Body of pancreas (tissue), 4 donors: ENCODE measurements around the gene AEN. TPM values are rescaled to one million over a fixed set of nuclear protein-coding genes. Genes with fewer than 3 reads are reported as not detected.

ENCODE experiments used
- ATAC-seq: fragments of 150-250 bp; one replicate; pipeline ENCODE4 v1.9.1; 2016
- DNase-seq, 4 donors: peaks; one replicate each; pipeline ENCODE4 v3.0.0-alpha.2; 2019
- H3K27ac ChIP-seq, 4 donors: fragments of 200-600 bp; sonication (generic); 1 replicate in 3 of 4; 2 replicates in 1 of 4; pipeline versions ENCODE4 v1.5.1 to v1.6.1; 2016 to 2019; ENCODE audit warnings: mild to moderate bottlenecking in 1 of 4, mixed read lengths in 1 of 4, moderate library complexity in 1 of 4
- H3K27me3 ChIP-seq, 2 donors: fragments of 200-600 bp; sonication (generic); one replicate each; pipeline ENCODE4 v1.6.0; 2016; ENCODE audit warnings: mild to moderate bottlenecking in 1 of 2
- H3K36me3 ChIP-seq, 2 donors: fragments of 200-600 bp; sonication (generic); replicated peaks in 1 of 2; 2 replicates each; pipeline ENCODE4 v1.5.1; 2016; ENCODE audit warnings: low read depth in 2 of 2; ENCODE audit not compliant: insufficient read depth in 1 of 2
- H3K4me1 ChIP-seq: fragments of 200-600 bp; sonication (generic); one replicate; pipeline ENCODE4 v1.6.0; 2016
- H3K4me3 ChIP-seq, 2 donors: fragments of 200-600 bp; sonication (generic); 1 replicate in 1 of 2; 2 replicates in 1 of 2; pipeline ENCODE4 v1.5.1; 2016 to 2019
- H3K9me3 ChIP-seq, 3 donors: fragments of 200-600 bp; sonication (generic); 1 replicate in 2 of 3; 2 replicates in 1 of 3; pipeline ENCODE4 v1.5.1; 2016
- POLR2A ChIP-seq, 3 donors: fragments of 450-650 bp; IDR thresholded peaks; one replicate each; pipeline ENCODE4 v1.6.1; 2016; ENCODE audit warnings: antibody characterized with exemption in 3 of 3, mild to moderate bottlenecking in 2 of 3
- WGBS, 2 donors: methylation state at CpG; one replicate each; pipeline ENCODE4 v1.1.5; 2017; 5-methylcytosine and 5-hydroxymethylcytosine counted together
- intact Hi-C: fragments of 100-400 bp; cut with DNase I; formaldehyde crosslinking; loops from one replicate; pipeline ENCODE4 v1.15.1; 2023
- total RNA-seq, 2 donors: library from RNA; depleted of rRNA; stranded (reverse); fragments of >200 nt; gene quantifications; one replicate each; pipeline ENCODE4 v1.1.0, GENCODE V29; 2016
- TF ChIP-seq, protein P1 (sequence below), 7 experiments: fragments of 450-650 bp in 4 of 7; fragments of 200-600 bp in 3 of 7; sonication (generic) in 3 of 7; IDR thresholded peaks; one replicate each; pipeline ENCODE4 v1.5.1; 2016 to 2019; ENCODE audit warnings: antibody characterized with exemption in 7 of 7

The AEN gene
- total RNA-seq, 2 donors from 2014 or later = 20.4 to 23.3 TPM

DNA sequence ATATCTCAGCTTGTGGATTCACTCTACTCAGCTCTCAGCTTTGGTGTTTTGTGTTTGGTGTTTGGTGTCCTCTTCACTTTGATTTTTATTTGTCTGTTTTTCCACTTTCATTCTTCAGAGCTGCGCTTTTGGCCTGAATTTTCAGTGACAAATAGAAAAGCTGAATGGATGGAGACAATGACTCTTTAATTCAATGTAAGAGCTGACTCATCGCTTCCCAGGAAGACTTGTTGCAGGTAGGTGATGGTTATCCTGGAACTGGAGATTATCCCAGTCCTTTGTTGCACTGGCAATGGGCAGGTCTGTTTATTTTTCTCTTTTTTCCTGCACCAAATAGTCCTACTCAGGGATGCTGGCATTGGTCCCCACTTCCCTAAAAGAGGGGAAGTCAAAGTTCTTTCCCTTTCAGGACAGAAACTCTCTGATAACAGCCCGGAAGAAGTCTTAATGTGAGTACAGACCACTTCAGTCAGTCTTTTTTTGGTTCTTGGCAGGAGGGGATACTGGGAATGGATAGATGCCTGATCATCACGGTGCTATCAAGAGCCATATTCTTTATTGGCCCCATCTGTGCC lies 12.4 kb upstream of the AEN start:
- H3K4me1 ChIP-seq = peaks cover 24% of the 10 kb centered on the region
- no peaks in the 10 kb centered on the region for H3K36me3 ChIP-seq
- DNase-seq (no peak), ATAC-seq (no peak)
- H3K27me3 ChIP-seq = peaks cover 0 to 33% of the 10 kb centered on the region in 2 donors
- intact Hi-C loops = no loop called here
- H3K4me3 ChIP-seq = no peak overlapping the region
- no peak for TF ChIP-seq POLR2A (IDR thresholded peaks at IDR 0.05)
- TF ChIP-seq, protein P1, sequence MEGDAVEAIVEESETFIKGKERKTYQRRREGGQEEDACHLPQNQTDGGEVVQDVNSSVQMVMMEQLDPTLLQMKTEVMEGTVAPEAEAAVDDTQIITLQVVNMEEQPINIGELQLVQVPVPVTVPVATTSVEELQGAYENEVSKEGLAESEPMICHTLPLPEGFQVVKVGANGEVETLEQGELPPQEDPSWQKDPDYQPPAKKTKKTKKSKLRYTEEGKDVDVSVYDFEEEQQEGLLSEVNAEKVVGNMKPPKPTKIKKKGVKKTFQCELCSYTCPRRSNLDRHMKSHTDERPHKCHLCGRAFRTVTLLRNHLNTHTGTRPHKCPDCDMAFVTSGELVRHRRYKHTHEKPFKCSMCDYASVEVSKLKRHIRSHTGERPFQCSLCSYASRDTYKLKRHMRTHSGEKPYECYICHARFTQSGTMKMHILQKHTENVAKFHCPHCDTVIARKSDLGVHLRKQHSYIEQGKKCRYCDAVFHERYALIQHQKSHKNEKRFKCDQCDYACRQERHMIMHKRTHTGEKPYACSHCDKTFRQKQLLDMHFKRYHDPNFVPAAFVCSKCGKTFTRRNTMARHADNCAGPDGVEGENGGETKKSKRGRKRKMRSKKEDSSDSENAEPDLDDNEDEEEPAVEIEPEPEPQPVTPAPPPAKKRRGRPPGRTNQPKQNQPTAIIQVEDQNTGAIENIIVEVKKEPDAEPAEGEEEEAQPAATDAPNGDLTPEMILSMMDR (IDR thresholded peaks at IDR 0.05) = no peak
- H3K27ac ChIP-seq = no peak overlapping the region
- H3K9me3 ChIP-seq = no peaks in the 10 kb centered on the region
- 66 to 76% methylated on average over 4 of the region's 4 CpGs for WGBS, 2 donors

DNA sequence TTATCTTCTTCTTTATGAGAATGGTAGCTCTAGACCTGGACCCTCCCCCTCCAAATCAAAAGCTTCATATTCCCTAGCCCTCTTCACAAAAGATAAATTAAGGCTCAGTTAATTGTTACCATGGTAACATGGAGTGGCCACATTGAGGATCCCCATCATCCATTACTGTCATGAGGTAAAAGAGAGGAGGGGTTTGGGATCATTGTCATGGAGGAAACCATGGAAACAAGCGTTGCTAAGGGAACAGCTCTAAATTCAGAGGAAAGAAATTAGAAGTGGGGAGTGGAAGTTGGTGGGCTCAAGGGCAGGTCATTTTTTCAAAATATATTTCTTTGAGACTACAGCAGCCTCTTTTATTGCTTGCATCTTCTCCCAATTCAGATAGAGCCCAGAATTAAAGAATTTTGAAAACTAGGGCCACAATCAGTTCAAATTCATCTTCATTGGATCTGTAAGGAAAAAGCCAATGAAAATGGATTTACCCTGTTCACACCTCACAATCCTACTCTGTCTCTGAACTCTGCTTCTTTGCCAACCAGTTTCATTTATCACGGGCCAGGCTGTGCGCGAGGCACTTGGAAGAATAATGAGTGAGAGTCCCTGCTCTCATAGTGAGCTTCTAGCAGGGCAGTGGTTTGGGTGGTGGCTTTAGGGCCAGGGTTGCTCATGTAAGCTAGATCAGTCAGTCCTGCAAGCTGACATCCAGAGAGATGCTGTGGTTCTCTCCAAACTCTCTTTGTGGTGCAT lies 11.6 kb upstream of the AEN start:
- no peaks in the 10 kb centered on the region for H3K36me3 ChIP-seq
- H3K27ac ChIP-seq = no peak overlapping the region
- DNase-seq (no peak), ATAC-seq (no peak)
- peaks cover 0 to 28% of the 10 kb centered on the region in 2 donors for H3K27me3 ChIP-seq
- peaks cover 24% of the 10 kb centered on the region for H3K4me1 ChIP-seq
- WGBS, 2 donors = 62 to 66% methylated on average over 4 of the region's 4 CpGs
- intact Hi-C loops = loop anchor here (10.0 kb wide), 1 partner anchor 135 kb away; no protein-coding TSS in a partner anchor
- no peak overlapping the region for H3K4me3 ChIP-seq
- no peaks in the 10 kb centered on the region for H3K9me3 ChIP-seq
- no peak for TF ChIP-seq POLR2A (IDR thresholded peaks at IDR 0.05)
- TF ChIP-seq, protein P1 (IDR thresholded peaks at IDR 0.05) = no peak

DNA sequence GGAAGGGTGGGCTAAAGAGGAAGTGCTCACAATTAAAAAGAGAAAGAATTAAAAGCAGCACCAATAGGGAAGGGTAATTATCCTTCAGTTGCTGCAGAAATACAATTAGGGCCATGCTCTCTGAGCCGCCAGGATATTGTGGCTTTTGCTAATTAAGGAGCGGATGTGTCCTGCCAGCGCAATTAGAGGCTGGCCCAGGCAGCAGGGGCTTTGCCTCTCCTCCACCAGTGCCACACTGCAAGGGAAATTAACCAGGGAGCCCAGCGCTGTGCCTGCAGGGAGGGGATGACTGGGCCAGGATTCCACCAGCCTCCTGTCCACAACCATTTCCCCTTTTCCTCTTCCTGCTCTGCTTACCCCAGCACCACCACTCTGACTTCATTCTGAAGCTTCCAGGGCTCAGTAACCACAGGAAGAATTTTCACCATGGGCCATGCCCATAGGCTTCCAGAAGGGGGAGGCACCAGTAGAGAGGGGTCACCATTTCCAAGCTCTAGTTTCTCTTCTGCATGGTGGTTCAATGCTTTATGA lies 10.4 kb upstream of the AEN start:
- DNase-seq (no peak), ATAC-seq (no peak)
- intact Hi-C loops = loop anchor here (10.0 kb wide), 1 partner anchor 136 kb away; no protein-coding TSS in a partner anchor
- no peaks in the 10 kb centered on the region for H3K9me3 ChIP-seq
- H3K4me3 ChIP-seq = no peak overlapping the region
- H3K27ac ChIP-seq = no peak overlapping the region
- H3K27me3 ChIP-seq = peaks cover 0 to 16% of the 10 kb centered on the region in 2 donors
- no peak for TF ChIP-seq POLR2A (IDR thresholded peaks at IDR 0.05)
- TF ChIP-seq, protein P1 (IDR thresholded peaks at IDR 0.05) = no peak
- 58 to 67% methylated on average over 4 of the region's 4 CpGs for WGBS, 2 donors
- no peaks in the 10 kb centered on the region for H3K36me3 ChIP-seq
- H3K4me1 ChIP-seq = peaks cover 24% of the 10 kb centered on the region

DNA sequence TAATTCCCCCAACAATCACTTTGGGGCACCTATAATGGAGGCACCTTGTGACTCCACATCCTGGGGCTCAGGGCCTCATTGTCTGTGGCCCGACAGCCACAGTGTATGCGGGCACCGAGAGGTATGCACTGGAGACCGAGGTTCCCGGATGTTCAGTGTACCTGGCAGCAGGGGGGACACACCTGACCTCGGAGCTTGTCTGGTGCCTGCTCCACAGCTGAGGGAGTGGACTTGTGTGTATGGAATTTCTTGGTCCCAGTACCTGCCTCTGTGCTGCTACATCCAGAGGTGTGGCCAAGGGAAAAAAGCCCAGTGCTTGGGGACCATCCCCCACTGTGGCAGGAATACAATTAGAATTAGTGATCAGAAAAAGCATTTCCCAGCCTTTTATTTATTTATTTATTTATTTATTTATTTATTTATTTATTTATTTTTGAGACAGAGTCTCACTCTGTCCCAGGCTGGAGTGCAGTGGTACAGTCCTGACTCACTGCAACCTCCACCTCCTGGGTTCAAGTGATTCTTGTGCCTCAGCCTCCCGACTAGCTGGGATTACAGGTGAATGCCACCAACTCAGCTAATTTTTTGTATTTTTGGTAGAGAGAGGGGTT lies 8.8 kb upstream of the AEN start:
- H3K9me3 ChIP-seq = no peaks in the 10 kb centered on the region
- whole genome bisulfite sequencing, 2 donors = 69 to 77% methylated on average over 7 of the region's 7 CpGs
- intact Hi-C loops = loop anchor here (10.0 kb wide), 1 partner anchor 137 kb away; no protein-coding TSS in a partner anchor
- H3K4me3 ChIP-seq = no peak overlapping the region
- no peaks in the 10 kb centered on the region for H3K36me3 ChIP-seq
- H3K27ac ChIP-seq = no peak overlapping the region
- DNase-seq = no peak
- peaks cover 0 to under 1% of the 10 kb centered on the region in 2 donors for H3K27me3 ChIP-seq
- TF ChIP-seq, protein P1 (IDR thresholded peaks at IDR 0.05) = no peak
- TF ChIP-seq POLR2A (IDR thresholded peaks at IDR 0.05) = no peak
- ATAC-seq = no peak
- H3K4me1 ChIP-seq = peaks cover 29% of the 10 kb centered on the region
